ENCODE measurements around the gene RMP24.

Gene RMP24

GRCh38 chr18:35939138-35939537 is 33.3 kb upstream of the RMP24 start:
- Histone ChIP-seq H3K4me2 (no peak overlapping the region), H3K27me3 (no peaks in the 10 kb centered on the region), H4K20me1 (no peaks in the 10 kb centered on the region), H3K4me1 (no peaks in the 10 kb centered on the region), H3K9me3 (no peaks in the 10 kb centered on the region), H3K4me3 (no peak overlapping the region), H3K36me3 (no peaks in the 10 kb centered on the region), H3K27ac (no peak overlapping the region), H3K9ac (no peak overlapping the region)
- no peak for TF ChIP-seq Cebpa-rat (IDR thresholded peaks at IDR 0.05)

GRCh38 chr18:35941299-35941698 is 31.2 kb upstream of the RMP24 start:
- no peaks in the 10 kb centered on the region for H3K4me1 ChIP-seq
- no peaks in the 10 kb centered on the region for H3K9me3 ChIP-seq
- no peaks in the 10 kb centered on the region for H4K20me1 ChIP-seq
- no peaks in the 10 kb centered on the region for H3K27me3 ChIP-seq
- no peak overlapping the region for H3K4me3 ChIP-seq
- no peak overlapping the region for H3K9ac ChIP-seq
- no peak for TF ChIP-seq Cebpa-rat (IDR thresholded peaks at IDR 0.05)
- no peak overlapping the region for H3K27ac ChIP-seq
- no peaks in the 10 kb centered on the region for H3K36me3 ChIP-seq
- H3K4me2 ChIP-seq = no peak overlapping the region

- Histone ChIP-seq H3K9ac (no peak overlapping the region), H3K27ac (no peak overlapping the region)
- TF ChIP-seq Cebpa-rat (IDR thresholded peaks at IDR 0.05) = no peak
Measured at GRCh38 chr18:35942133-35942532, 30.3 kb upstream of the RMP24 start.

GRCh38 chr18:35942661-35943060 is 29.8 kb upstream of the RMP24 start:
- no peaks in the 10 kb centered on the region for H3K9me3 ChIP-seq

More at GRCh38 chr18:35942133-35942532, 30.3 kb upstream of the RMP24 start:
- Histone ChIP-seq H3K36me3 (no peaks in the 10 kb centered on the region), H3K4me1 (no peaks in the 10 kb centered on the region), H4K20me1 (no peaks in the 10 kb centered on the region), H3K9me3 (no peaks in the 10 kb centered on the region), H3K4me2 (no peak overlapping the region), H3K4me3 (no peak overlapping the region), H3K27me3 (no peaks in the 10 kb centered on the region)

GRCh38 chr18:35948080-35948479 is 24.4 kb upstream of the RMP24 start:
- Histone ChIP-seq H3K4me3 (no peak overlapping the region), H3K4me1 (no peaks in the 10 kb centered on the region), H4K20me1 (no peaks in the 10 kb centered on the region), H3K27me3 (no peaks in the 10 kb centered on the region), H3K9ac (no peak overlapping the region), H3K4me2 (no peak overlapping the region), H3K9me3 (peaks cover 12% of the 10 kb centered on the region), H3K36me3 (no peaks in the 10 kb centered on the region), H3K27ac (no peak overlapping the region)
- no peak for TF ChIP-seq Cebpa-rat (IDR thresholded peaks at IDR 0.05)

More at GRCh38 chr18:35942661-35943060, 29.8 kb upstream of the RMP24 start:
- H3K27ac ChIP-seq = no peak overlapping the region
- H3K36me3 ChIP-seq = no peaks in the 10 kb centered on the region
- TF ChIP-seq Cebpa-rat (IDR thresholded peaks at IDR 0.05) = no peak
- H4K20me1 ChIP-seq = no peaks in the 10 kb centered on the region
- H3K4me3 ChIP-seq = no peak overlapping the region
- H3K4me2 ChIP-seq = no peak overlapping the region
- H3K9ac ChIP-seq = no peak overlapping the region
- H3K27me3 ChIP-seq = no peaks in the 10 kb centered on the region
- H3K4me1 ChIP-seq = no peaks in the 10 kb centered on the region

- H3K9me3 ChIP-seq = peaks cover 13% of the 10 kb centered on the region
- no peaks in the 10 kb centered on the region for H3K36me3 ChIP-seq
- no peaks in the 10 kb centered on the region for H3K4me1 ChIP-seq
- no peak overlapping the region for H3K4me3 ChIP-seq
- no peak overlapping the region for H3K9ac ChIP-seq
- H4K20me1 ChIP-seq = no peaks in the 10 kb centered on the region
- no peak overlapping the region for H3K27ac ChIP-seq
- no peak overlapping the region for H3K4me2 ChIP-seq
- TF ChIP-seq Cebpa-rat (IDR thresholded peaks at IDR 0.05) = no peak
- no peaks in the 10 kb centered on the region for H3K27me3 ChIP-seq
Measured at GRCh38 chr18:35949090-35949489, 23.4 kb upstream of the RMP24 start.

GRCh38 chr18:35949903-35950627 is 22.4 kb upstream of the RMP24 start:
- peak overlapping the region; percentile 27 for H3K4me2 ChIP-seq
- no peaks in the 10 kb centered on the region for H4K20me1 ChIP-seq
- H3K9ac ChIP-seq = no peak overlapping the region
- H3K4me3 ChIP-seq = no peak overlapping the region
- no peaks in the 10 kb centered on the region for H3K27me3 ChIP-seq
- no peak overlapping the region for H3K27ac ChIP-seq
- no peaks in the 10 kb centered on the region for H3K36me3 ChIP-seq
- no peak for TF ChIP-seq Cebpa-rat (IDR thresholded peaks at IDR 0.05)
- no peaks in the 10 kb centered on the region for H3K4me1 ChIP-seq
- peaks cover 13% of the 10 kb centered on the region for H3K9me3 ChIP-seq

GRCh38 chr18:35950628-35950982 is 21.9 kb upstream of the RMP24 start:
- H3K4me2 ChIP-seq = peak overlapping the region; percentile 27; the same call in 1 of the 2 replicates
- peaks cover 13% of the 10 kb centered on the region for H3K9me3 ChIP-seq
- no peaks in the 10 kb centered on the region for H3K27me3 ChIP-seq
- H3K27ac ChIP-seq = no peak overlapping the region
- H3K36me3 ChIP-seq = no peaks in the 10 kb centered on the region
- H3K4me3 ChIP-seq = no peak overlapping the region
- no peak overlapping the region for H3K9ac ChIP-seq
- no peaks in the 10 kb centered on the region for H4K20me1 ChIP-seq
- no peak for TF ChIP-seq Cebpa-rat (IDR thresholded peaks at IDR 0.05)
- no peaks in the 10 kb centered on the region for H3K4me1 ChIP-seq

- H3K9me3 ChIP-seq = peaks cover 13% of the 10 kb centered on the region
- H3K4me1 ChIP-seq = no peaks in the 10 kb centered on the region
- no peaks in the 10 kb centered on the region for H3K27me3 ChIP-seq
- H4K20me1 ChIP-seq = no peaks in the 10 kb centered on the region
- no peak overlapping the region for H3K4me2 ChIP-seq
- TF ChIP-seq Cebpa-rat (IDR thresholded peaks at IDR 0.05) = no peak
- no peaks in the 10 kb centered on the region for H3K36me3 ChIP-seq
- H3K27ac ChIP-seq = no peak overlapping the region
- no peak overlapping the region for H3K9ac ChIP-seq
- no peak overlapping the region for H3K4me3 ChIP-seq
Measured at GRCh38 chr18:35953688-35954087, 18.8 kb upstream of the RMP24 start.

GRCh38 chr18:35956226-35956625 is 16.3 kb upstream of the RMP24 start:
- H3K9me3 ChIP-seq = peaks cover 21% of the 10 kb centered on the region
- H4K20me1 ChIP-seq = no peaks in the 10 kb centered on the region
- H3K27me3 ChIP-seq = no peaks in the 10 kb centered on the region
- no peaks in the 10 kb centered on the region for H3K36me3 ChIP-seq
- no peak overlapping the region for H3K27ac ChIP-seq
- H3K4me3 ChIP-seq = no peak overlapping the region
- no peak for TF ChIP-seq Cebpa-rat (IDR thresholded peaks at IDR 0.05)
- no peak overlapping the region for H3K4me2 ChIP-seq
- H3K9ac ChIP-seq = no peak overlapping the region
- H3K4me1 ChIP-seq = no peaks in the 10 kb centered on the region

GRCh38 chr18:35962320-35962719 is 10.2 kb upstream of the RMP24 start:
- H3K4me2 ChIP-seq = no peak overlapping the region
- no peaks in the 10 kb centered on the region for H3K4me1 ChIP-seq
- no peak overlapping the region for H3K9ac ChIP-seq
- no peaks in the 10 kb centered on the region for H4K20me1 ChIP-seq
- no peaks in the 10 kb centered on the region for H3K36me3 ChIP-seq
- TF ChIP-seq Cebpa-rat (IDR thresholded peaks at IDR 0.05) = no peak
- no peaks in the 10 kb centered on the region for H3K27me3 ChIP-seq
- H3K9me3 ChIP-seq = peaks cover 7% of the 10 kb centered on the region
- H3K4me3 ChIP-seq = no peak overlapping the region
- no peak overlapping the region for H3K27ac ChIP-seq
